ENCODE measurements around the gene LSM14A.
A peak's percentile ranks its signal among the peaks of the same experiment; 100 is the strongest.
"Not testable (repeated sequence)": the region's sequence is repeated elsewhere in the genome, so short reads cannot be mapped to it uniquely, and the experiment has no call there.

LSM14A gene

GRCh38 chr19:34229721-34230120, 57.4 kb downstream of the LSM14A start:
- no peak for DNase-seq (ENCODE audit: low read depth)

DNA sequence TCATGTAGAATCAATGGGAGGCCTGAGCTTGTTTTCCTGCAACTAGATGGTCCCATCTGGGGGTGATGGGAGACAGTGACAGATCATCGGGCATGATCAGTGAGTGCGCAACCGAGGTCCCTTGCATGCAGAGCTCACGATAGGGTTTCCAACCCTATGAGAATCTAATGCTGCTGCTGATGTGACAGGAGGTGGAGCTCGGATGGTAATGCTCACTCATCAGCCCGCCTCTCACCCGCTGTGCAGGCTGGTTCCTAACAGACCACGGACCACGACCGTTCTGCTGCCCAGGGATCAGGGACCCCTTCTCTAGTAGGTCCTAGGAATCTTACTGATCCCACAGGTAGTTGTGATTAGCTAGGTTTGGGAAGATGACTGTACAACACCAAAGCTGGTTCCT, 58.5 kb downstream of the LSM14A start:
- DNase-seq (ENCODE audit: low read depth) = no peak

- no peak for DNase-seq (ENCODE audit: low read depth)
These were observed 59.1 kb downstream of the LSM14A start for GRCh38 chr19:34231439-34231838.

- DNase-seq (ENCODE audit: low read depth) = no peak
These were observed 60.5 kb downstream of the LSM14A start for GRCh38 chr19:34232566-34233481.

- DNase-seq (ENCODE audit: low read depth) = no peak
These were observed 63.2 kb downstream of the LSM14A start for GRCh38 chr19:34235425-34235940.

GRCh38 chr19:34236035-34236987, 64.0 kb downstream of the LSM14A start:
- no peak for DNase-seq (ENCODE audit: low read depth)

DNA sequence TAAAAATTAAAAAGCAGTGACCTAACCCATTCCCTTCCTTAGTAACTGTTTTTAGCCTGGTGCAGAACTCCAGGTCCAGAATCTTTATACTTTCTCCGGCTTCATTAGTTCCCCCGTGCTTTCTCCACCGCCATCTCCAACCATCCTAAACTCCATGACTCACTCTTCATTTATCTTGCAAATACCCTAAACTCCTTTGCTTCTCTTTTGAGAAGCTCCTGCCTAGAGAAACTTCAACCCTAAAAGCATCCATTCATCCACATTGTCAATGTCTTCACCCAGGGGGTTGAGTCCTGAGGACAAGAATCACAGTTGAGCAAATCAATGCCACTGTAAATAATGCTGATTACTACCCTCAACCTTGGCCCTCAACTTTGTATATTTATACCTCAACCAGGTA, 65.0 kb downstream of the LSM14A start:
- no peak for DNase-seq (ENCODE audit: low read depth)

GRCh38 chr19:34237939-34238338, 65.6 kb downstream of the LSM14A start:
- DNase-seq (ENCODE audit: low read depth) = no peak

DNA sequence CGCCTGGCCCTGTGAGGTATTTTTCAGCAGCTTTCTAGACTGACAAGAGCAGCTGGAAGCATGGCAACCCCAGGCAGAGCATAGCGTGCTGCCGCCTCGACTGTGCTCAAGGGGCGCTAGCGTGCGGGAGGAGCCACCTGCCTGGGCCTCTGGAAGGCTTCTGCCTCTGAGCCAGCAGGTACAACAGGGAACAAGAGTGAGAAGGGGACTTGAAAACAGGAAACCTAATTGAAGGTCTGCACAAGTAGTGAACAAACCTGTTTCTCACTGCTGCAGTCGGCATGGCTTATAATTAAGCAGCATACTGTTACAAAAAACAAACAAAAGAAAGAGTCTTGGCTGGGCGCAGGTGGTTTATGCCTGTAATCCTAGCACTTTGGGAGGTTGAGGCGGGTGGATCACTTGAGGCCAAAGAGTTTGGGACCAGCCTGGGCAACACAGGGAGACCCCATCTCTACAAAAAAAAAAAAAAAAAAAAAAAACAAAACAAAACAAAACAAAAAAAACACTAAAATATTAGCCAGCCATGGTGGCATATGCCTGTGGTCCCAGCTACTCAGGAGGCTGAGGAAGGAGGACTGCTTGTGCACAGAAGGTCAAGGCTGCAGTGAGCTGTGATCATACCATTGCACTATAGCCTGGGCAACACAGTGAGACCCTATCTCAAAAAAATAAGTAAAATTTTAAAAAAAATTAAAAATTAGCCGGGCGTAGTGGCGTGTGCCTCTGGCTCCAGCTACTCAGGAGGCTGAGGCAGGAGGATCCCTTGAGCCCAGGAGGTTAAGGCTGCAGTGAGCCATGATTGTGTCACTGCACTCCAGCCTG, 69.4 kb downstream of the LSM14A start:
- no peak for DNase-seq (ENCODE audit: low read depth)

GRCh38 chr19:34243138-34243875, 71.0 kb downstream of the LSM14A start:
- not testable (repeated sequence) for DNase-seq (ENCODE audit: low read depth)

DNA sequence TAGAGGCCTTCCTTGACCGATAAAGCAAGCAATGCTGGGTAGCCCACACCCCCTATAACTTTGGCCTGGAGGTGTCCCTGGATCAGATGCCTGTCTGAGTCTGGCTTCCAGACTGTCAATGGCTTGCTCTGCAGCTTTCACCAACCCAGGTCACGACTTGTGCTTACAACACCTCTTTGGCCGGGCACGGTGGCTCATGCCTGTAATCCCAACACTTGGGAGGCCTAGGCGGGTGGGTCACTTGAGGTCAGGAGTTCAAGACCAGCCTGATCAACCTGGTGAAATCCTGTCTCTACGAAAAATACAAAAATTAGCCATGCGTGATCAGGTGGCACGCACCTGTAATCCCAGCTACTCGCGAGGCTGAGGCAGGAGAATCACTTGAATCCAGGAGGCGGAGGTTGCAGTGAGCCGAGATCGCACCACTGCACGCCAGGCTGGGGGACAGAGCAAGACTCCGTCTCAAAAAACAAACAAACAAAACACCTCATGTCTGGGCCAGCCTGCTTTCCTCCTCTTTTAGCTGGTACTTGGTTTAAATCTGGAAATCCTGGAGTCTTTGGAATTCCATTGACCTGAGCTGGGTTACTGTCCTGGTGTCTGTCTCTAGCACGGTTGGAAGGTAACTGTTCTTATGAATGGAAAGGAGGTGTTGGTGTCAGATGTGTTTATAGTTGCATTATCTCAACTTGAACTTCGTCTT, 71.7 kb downstream of the LSM14A start:
- no peak for DNase-seq (ENCODE audit: low read depth)

- DNase-seq (ENCODE audit: low read depth) = no peak
These were observed 72.5 kb downstream of the LSM14A start for GRCh38 chr19:34244611-34245299.

DNA sequence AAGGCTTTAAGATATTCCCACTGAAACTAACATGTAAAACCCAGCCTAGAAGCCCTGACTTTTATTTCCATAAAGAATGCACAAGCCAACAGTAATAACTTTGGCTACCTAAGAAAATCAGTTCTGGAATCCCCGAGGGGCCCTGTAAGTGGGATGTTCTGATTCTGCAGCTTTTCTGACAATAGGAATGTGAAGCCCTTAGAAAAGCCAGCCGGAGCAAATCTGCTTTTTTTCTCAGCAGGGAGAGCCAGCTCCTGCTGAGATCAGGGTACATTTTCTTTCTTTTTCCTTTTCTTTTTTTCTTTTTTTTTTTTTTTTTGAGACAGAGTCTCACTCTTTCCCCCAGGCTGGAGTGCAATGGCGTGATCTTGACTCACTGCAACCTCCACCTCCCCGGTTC, 74.0 kb downstream of the LSM14A start:
- DNase-seq (ENCODE audit: low read depth) = no peak

DNA sequence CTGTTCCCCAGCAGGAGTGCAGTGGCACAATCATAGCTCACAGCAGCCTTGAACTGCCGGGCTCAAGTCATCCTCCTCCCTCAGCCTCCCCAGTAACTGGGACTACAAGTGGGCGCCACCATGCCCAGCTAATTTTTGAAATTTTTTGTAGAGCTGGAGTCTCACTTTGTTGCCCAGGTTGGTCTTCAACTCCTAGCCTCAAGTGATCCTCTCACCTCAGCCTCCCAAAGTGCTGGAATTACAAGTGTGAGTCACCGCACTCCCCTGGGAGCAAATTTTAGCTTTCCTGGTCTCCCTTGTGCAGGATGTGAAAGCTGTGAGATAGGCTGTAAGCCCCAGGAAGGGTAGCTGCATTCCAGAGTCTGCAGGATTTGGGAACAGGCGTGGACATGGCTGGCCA, 76.6 kb downstream of the LSM14A start:
- no peak for DNase-seq (ENCODE audit: low read depth)

- DNase-seq (ENCODE audit: low read depth) = not testable (repeated sequence)
These were observed 80.9 kb downstream of the LSM14A start for GRCh38 chr19:34253167-34253566.

GRCh38 chr19:34253681-34254045, 81.4 kb downstream of the LSM14A start:
- DNase-seq (ENCODE audit: low read depth) = not testable (repeated sequence)

DNA sequence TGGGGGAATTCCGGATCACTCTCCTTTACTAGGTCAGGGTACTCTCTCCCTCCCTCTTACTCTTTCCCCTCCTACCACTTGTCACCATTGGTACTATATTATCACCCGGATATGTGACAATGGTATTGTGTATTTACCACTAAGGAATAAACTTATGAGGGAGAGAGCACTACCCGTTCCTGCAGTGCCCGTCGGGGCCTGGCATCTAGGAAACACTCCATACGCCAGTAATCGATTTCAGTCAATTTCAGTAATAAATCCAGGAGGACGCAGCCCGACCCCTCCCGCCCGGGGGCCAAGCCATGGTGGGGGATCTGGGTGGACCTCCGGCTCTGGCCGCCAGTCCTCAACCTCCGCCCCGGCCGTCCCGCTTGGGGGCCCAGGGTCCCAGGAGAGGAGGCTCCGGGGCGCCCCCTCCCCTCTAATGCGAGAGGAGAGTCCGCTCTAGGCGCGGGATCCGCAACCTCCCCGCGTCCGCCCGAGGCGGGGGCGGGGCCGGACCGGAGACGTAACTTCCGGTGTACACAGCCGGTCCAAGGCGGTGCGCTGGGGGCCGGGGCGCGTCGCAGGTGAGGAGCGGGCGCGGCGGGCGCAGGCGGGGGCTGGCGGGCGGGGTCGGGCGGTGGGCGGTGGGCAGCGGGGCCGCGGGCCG, 81.9 kb downstream of the LSM14A start, which contains the start of gene GARRE1:
TSS of gene GARRE1 (plus strand) at position 509 of the 652 bp plus-strand sequence. CDS start 45,920 bp downstream, outside the sequence.
- peak; percentile 69 for DNase-seq (ENCODE audit: low read depth)

DNA sequence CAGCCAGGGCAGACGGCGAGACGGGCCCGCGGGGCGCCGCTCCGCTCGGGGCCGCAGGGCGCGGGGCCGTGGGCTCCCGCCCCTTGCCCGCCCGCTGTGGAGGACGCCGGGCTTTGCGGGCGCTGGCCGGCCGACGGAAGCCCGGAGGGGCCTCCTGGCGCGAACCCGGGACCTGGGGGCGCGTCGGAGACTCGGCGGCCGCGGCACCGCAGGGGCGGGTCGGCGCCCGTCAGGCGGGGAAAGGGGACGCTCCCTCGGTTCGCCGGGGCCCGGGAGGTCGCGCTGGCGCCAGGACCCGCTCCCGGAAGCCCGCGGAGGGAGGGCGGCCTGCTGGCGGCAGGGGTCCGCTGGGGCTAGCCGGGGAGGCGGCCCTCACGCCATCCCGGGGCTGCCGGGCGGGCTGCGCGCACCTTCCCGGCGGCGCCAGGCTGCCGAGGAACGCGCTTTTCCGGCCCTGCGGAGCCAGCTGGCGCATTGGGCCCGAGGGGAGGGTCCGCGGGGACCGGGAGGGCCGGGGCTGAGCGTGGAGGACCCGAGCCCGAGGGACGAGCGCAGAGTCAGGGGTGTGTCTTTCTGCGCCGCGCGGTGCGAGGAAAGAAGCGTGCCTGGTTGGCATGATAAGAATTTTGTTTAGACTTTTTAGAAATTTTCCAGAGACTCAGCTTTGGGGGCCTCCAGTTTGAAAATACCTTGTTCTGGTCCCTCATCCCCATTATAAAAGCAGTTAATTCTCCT, 82.6 kb downstream of the LSM14A start:
- DNase-seq (ENCODE audit: low read depth) = no peak

All from stimulated activated CD8-positive, alpha-beta memory T cell treated with anti-CD3 and anti-CD28 coated beads, Interleukin-7, amount 100 ng/mL, for 24 hours (primary cell).